Measurements from ENCODE around the gene OR2A7.
"Not testable (repeated sequence)": the region's sequence is repeated elsewhere in the genome, so short reads cannot be mapped to it uniquely, and the experiment has no call there.

DNA sequence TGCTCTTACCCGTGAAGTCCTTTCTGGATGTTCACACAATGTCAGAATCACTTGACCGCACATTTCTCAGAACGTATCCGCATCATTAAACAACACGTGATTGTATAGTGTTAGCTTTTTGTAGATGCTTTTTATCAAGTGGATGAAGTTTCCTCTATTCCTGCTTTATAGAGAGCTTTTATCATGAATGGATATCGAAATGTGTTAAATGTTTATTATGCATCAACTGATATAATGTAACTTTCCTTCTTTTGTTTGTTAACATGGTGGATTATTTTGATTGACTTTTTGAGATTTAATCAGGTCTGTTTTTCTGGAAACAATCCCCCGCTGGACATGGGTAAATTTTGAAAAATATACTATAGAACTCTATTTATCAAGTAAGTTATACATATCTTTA, at the start of gene OR2A7:
- TF ChIP-seq, protein P1, sequence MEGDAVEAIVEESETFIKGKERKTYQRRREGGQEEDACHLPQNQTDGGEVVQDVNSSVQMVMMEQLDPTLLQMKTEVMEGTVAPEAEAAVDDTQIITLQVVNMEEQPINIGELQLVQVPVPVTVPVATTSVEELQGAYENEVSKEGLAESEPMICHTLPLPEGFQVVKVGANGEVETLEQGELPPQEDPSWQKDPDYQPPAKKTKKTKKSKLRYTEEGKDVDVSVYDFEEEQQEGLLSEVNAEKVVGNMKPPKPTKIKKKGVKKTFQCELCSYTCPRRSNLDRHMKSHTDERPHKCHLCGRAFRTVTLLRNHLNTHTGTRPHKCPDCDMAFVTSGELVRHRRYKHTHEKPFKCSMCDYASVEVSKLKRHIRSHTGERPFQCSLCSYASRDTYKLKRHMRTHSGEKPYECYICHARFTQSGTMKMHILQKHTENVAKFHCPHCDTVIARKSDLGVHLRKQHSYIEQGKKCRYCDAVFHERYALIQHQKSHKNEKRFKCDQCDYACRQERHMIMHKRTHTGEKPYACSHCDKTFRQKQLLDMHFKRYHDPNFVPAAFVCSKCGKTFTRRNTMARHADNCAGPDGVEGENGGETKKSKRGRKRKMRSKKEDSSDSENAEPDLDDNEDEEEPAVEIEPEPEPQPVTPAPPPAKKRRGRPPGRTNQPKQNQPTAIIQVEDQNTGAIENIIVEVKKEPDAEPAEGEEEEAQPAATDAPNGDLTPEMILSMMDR (IDR thresholded peaks at IDR 0.05; ENCODE audit: low read depth, low read length), result not testable (repeated sequence)
- TF ChIP-seq EZH2phosphoT487 (IDR thresholded peaks at IDR 0.05; ENCODE audit: low read depth), result not testable (repeated sequence)

Measured in OCI-LY3 (cell line).